Bronchial epithelial cell (primary cell): ENCODE data around the gene ZNF236. TPM values are rescaled to one million over a fixed set of nuclear protein-coding genes. Genes with fewer than 3 reads are reported as not detected.

Source experiments
- DNase-seq: peaks from one replicate; pipeline ENCODE4 v3.0.0-alpha.2; 2010; ENCODE audit warnings: low read depth
- FAIRE-seq: peaks from 2 replicates; lab custom pipeline; 2011; peaks lifted over from hg19 to GRCh38; lab: Jason Lieb, UNC
- H3K27me3 ChIP-seq: 2 replicates; pipeline ENCODE4 v1.5.1; 2011; ENCODE audit warnings: low read length; ENCODE audit not compliant: control insufficient read depth, insufficient read depth
- H3K36me3 ChIP-seq: 2 replicates; pipeline ENCODE4 v1.5.1; 2011; ENCODE audit warnings: low read length; ENCODE audit not compliant: control insufficient read depth, insufficient read depth
- H3K4me3 ChIP-seq: 2 replicates; pipeline ENCODE4 v1.5.1; 2011; ENCODE audit warnings: mild to moderate bottlenecking, low read depth, low read length, control low read depth
- total RNA-seq: library from RNA; depleted of rRNA; stranded (reverse); fragments of >200 nt; gene quantifications from 2 replicates; pipeline ENCODE4 v1.2.1, GENCODE V29; 2014
- TF ChIP-seq, protein P1 (sequence below): IDR thresholded peaks from 2 replicates; pipeline ENCODE4 v1.5.1; 2011; ENCODE audit warnings: mild to moderate bottlenecking, moderate library complexity, low read length, control low read depth, inconsistent platforms; ENCODE audit not compliant: insufficient read depth, severe bottlenecking

Gene ZNF236
- total RNA-seq, 1 donor from 2014 or later, result 5.3 TPM

DNA sequence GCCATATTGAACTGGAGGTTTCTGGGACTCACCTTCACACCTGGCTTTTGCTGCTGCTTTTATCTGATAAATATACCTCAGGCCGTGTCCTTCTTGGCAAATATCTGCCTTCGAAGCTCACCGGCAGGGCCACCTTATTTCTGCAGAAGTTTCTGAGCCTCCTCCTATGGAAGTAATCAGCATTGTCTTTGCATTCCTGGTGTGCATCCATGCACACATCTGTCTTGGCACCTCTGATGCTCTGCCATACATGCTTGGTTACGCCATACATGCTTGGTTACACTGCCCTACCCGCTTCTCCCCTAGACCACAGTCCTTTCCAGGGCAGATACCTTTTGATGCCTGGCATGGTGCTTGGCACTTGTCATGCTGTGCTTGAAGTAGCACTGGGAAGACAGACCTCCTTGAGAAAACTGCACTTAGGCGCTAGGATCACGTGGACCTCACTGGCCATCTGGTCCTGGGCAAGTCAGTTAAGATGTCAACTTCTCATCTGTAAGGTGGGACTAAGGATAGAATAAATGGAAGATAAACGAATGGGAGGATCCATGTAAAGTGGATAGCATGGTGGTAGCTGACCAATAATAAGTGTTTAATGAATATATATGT lies 66.8 kb downstream of the ZNF236 start:
- DNase-seq (no peak), FAIRE-seq (no peak)
- H3K36me3 ChIP-seq, result peaks cover 1% of the 10 kb centered on the region
- H3K4me3 ChIP-seq, result no peak overlapping the region
- TF ChIP-seq, protein P1, sequence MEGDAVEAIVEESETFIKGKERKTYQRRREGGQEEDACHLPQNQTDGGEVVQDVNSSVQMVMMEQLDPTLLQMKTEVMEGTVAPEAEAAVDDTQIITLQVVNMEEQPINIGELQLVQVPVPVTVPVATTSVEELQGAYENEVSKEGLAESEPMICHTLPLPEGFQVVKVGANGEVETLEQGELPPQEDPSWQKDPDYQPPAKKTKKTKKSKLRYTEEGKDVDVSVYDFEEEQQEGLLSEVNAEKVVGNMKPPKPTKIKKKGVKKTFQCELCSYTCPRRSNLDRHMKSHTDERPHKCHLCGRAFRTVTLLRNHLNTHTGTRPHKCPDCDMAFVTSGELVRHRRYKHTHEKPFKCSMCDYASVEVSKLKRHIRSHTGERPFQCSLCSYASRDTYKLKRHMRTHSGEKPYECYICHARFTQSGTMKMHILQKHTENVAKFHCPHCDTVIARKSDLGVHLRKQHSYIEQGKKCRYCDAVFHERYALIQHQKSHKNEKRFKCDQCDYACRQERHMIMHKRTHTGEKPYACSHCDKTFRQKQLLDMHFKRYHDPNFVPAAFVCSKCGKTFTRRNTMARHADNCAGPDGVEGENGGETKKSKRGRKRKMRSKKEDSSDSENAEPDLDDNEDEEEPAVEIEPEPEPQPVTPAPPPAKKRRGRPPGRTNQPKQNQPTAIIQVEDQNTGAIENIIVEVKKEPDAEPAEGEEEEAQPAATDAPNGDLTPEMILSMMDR, result no peak
- no peaks in the 10 kb centered on the region for H3K27me3 ChIP-seq

- H3K27me3 ChIP-seq, result no peaks in the 10 kb centered on the region
- H3K4me3 ChIP-seq, result no peak overlapping the region
- FAIRE-seq, result no peak
- H3K36me3 ChIP-seq, result peaks cover 27% of the 10 kb centered on the region
- TF ChIP-seq, protein P1, result no peak
- DNase-seq, result no peak
Observed at GRCh38 chr18:76892832-76893231, 70.5 kb downstream of the ZNF236 start.

- no peak for FAIRE-seq
- no peak for DNase-seq
- TF ChIP-seq, protein P1, result no peak
- no peaks in the 10 kb centered on the region for H3K27me3 ChIP-seq
- H3K4me3 ChIP-seq, result no peak overlapping the region
- H3K36me3 ChIP-seq, result peaks cover 25% of the 10 kb centered on the region
Observed at GRCh38 chr18:76894566-76895346, 72.4 kb downstream of the ZNF236 start.

- Histone ChIP-seq H3K4me3 (no peak overlapping the region), H3K36me3 (peaks cover 25% of the 10 kb centered on the region), H3K27me3 (no peaks in the 10 kb centered on the region)
- TF ChIP-seq, protein P1, result no peak
- DNase-seq, result no peak
- peak; percentile 89 for FAIRE-seq
Observed at GRCh38 chr18:76895498-76895897, 73.1 kb downstream of the ZNF236 start.

GRCh38 chr18:76896677-76897076 lies 74.3 kb downstream of the ZNF236 start:
- no peak overlapping the region for H3K4me3 ChIP-seq
- H3K27me3 ChIP-seq, result no peaks in the 10 kb centered on the region
- TF ChIP-seq, protein P1, result no peak
- no peak for FAIRE-seq
- H3K36me3 ChIP-seq, result peaks cover 28% of the 10 kb centered on the region
- DNase-seq, result no peak
